Smooth muscle cell (in vitro differentiated cells): Measurements from ENCODE around the gene SMCO3. TPM values are rescaled to one million over a fixed set of nuclear protein-coding genes. Genes with fewer than 3 reads are reported as not detected.

Experiments
- DNase-seq: peaks from one replicate; lab custom pipeline; 2025; ENCODE audit not compliant: unreplicated experiment; lab: John Stamatoyannopoulos, UW
- H2AFZ ChIP-seq: fragments of 200-600 bp; sonication (generic); 2 replicates; pipeline ENCODE4 v1.6.0; 2016; ENCODE audit warnings: antibody characterized with exemption, low read depth, mild to moderate bottlenecking
- H3F3A ChIP-seq: fragments of 200-600 bp; sonication (generic); 2 replicates; pipeline ENCODE4 v1.6.0; 2017; ENCODE audit warnings: antibody characterized with exemption, low read depth
- H3K27ac ChIP-seq: fragments of 200-600 bp; sonication (generic); 2 replicates; pipeline ENCODE4 v1.5.1; 2016; ENCODE audit warnings: low read depth, mild to moderate bottlenecking
- H3K27me3 ChIP-seq: fragments of 200-600 bp; sonication (generic); 2 replicates; pipeline ENCODE4 v1.6.1; 2016; ENCODE audit warnings: low read depth, mild to moderate bottlenecking
- H3K36me3 ChIP-seq: fragments of 200-600 bp; sonication (generic); 2 replicates; pipeline ENCODE4 v1.5.1; 2016; ENCODE audit warnings: low read depth
- H3K4me1 ChIP-seq: fragments of 200-600 bp; sonication (generic); 2 replicates; pipeline ENCODE4 v1.5.1; 2016; ENCODE audit warnings: low read depth
- H3K4me2 ChIP-seq: fragments of 200-600 bp; sonication (generic); 2 replicates; pipeline ENCODE4 v1.6.0; 2016; ENCODE audit warnings: mild to moderate bottlenecking
- H3K4me3 ChIP-seq: fragments of 200-600 bp; sonication (generic); 2 replicates; pipeline ENCODE4 v1.5.1; 2016; ENCODE audit warnings: mild to moderate bottlenecking
- H3K79me2 ChIP-seq: fragments of 200-600 bp; sonication (generic); 2 replicates; pipeline ENCODE4 v1.6.0; 2016; ENCODE audit warnings: low read depth, mild to moderate bottlenecking
- H3K9ac ChIP-seq: fragments of 200-600 bp; sonication (generic); 2 replicates; pipeline ENCODE4 v1.6.0; 2016; ENCODE audit warnings: low read depth
- H3K9me3 ChIP-seq: fragments of 200-600 bp; sonication (generic); replicated peaks from 2 replicates; pipeline ENCODE4 v1.5.1; 2016; ENCODE audit warnings: low read depth
- H4K20me1 ChIP-seq: fragments of 200-600 bp; sonication (generic); 2 replicates; pipeline ENCODE4 v1.6.0; 2016; ENCODE audit warnings: low read depth
- CTCF ChIP-seq: fragments of 200-600 bp; sonication (generic); IDR thresholded peaks from 2 replicates; pipeline ENCODE4 v1.5.1; 2017; ENCODE audit warnings: borderline replicate concordance, mild to moderate bottlenecking, antibody characterized with exemption; ENCODE audit not compliant: insufficient read depth, poor library complexity, severe bottlenecking
- WGBS: methylation state at CpG from one replicate; pipeline ENCODE4 v1.1.7; 2016; ENCODE audit warnings: low lambda C conversion rate; 5-methylcytosine and 5-hydroxymethylcytosine counted together
- polyA plus RNA-seq: library from polyadenylated mRNA; unstranded; fragments of >200 nt; fragmentation: Nextera tagmentation; extraction: Ambion mirVana; gene quantifications from 2 replicates; pipeline ENCODE4 v1.2.1, GENCODE V29; 2016
- total RNA-seq: library from RNA; depleted of rRNA; stranded (reverse); fragments of >200 nt; gene quantifications from 2 replicates; pipeline ENCODE4 v1.2.3, GENCODE V29; 2014

Gene SMCO3
- total and polyA plus RNA-seq, 2 experiments from 2014 or later: 0.22 to 0.93 TPM

DNA sequence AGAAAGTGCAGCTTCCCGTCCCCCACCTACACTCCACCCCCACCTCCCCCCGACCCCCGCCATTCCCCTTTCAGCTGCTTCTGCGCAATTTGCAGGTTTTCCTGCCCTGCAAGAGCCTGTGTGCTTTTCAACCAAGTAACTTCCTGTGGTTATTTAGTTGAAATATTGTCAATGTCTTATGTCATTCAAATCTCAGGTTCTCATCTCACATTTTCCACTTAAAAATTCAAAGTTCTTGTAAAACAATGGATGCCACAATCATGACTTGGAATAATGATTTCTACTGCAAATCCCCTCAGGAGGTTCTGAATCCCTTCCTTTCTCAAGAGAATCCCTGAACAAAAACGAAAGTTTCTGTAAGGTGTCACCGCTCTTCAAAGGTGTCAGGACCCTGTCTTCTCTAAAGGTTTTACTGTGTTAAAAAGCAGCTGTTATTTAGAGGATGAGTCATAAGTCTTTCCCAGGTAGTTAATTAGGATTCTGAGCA, 42.3 kb downstream of the SMCO3 start:
- H3K4me1 ChIP-seq: peaks cover 29% of the 10 kb centered on the region
- no peak for DNase-seq
- no peak for TF ChIP-seq CTCF
- H3K4me2 ChIP-seq: peak overlapping the region; percentile 88
- H3K9ac ChIP-seq: peak overlapping the region; percentile 26
- peaks cover 22% of the 10 kb centered on the region for H3F3A ChIP-seq
- no peaks in the 10 kb centered on the region for H3K9me3 ChIP-seq
- no peaks in the 10 kb centered on the region for H3K36me3 ChIP-seq
- peaks cover 23% of the 10 kb centered on the region for H4K20me1 ChIP-seq
- peaks cover 30% of the 10 kb centered on the region for H3K79me2 ChIP-seq
- H3K27me3 ChIP-seq: no peaks in the 10 kb centered on the region
- peak overlapping the region; percentile 77 for H2AFZ ChIP-seq
- WGBS: 4% methylated on average over 6 of the region's 6 CpGs
- peak overlapping the region; percentile 72 for H3K4me3 ChIP-seq
- H3K27ac ChIP-seq: peak overlapping the region; percentile 88

- Histone ChIP-seq H3F3A (peaks cover 16% of the 10 kb centered on the region), H3K4me1 (peaks cover 23% of the 10 kb centered on the region), H3K4me3 (peak overlapping the region; percentile 72), H3K79me2 (peaks cover 27% of the 10 kb centered on the region), H2AFZ (peak overlapping the region; percentile 37), H3K9me3 (no peaks in the 10 kb centered on the region), H4K20me1 (peaks cover 25% of the 10 kb centered on the region), H3K27ac (peak overlapping the region; percentile 88), H3K9ac (peak overlapping the region; percentile 90), H3K27me3 (no peaks in the 10 kb centered on the region), H3K36me3 (no peaks in the 10 kb centered on the region), H3K4me2 (peak overlapping the region; percentile 88)
- DNase-seq: peak; percentile 45
- TF ChIP-seq CTCF: no peak
- under 1% methylated on average over 56 of the region's 56 CpGs for WGBS
Observed at GRCh38 chr12:14770496-14771461, 43.2 kb downstream of the SMCO3 start.

- H4K20me1 ChIP-seq: peaks cover 31% of the 10 kb centered on the region
- peak overlapping the region; percentile 88 for H3K4me2 ChIP-seq
- H3K9me3 ChIP-seq: no peaks in the 10 kb centered on the region
- peaks cover 8% of the 10 kb centered on the region for H3F3A ChIP-seq
- peak overlapping the region; percentile 23 for H2AFZ ChIP-seq
- peak overlapping the region; percentile 72 for H3K4me3 ChIP-seq
- no peaks in the 10 kb centered on the region for H3K27me3 ChIP-seq
- WGBS: 1% methylated on average over 38 of the region's 38 CpGs
- DNase-seq: peak; percentile 37
- H3K9ac ChIP-seq: peak overlapping the region; percentile 90
- H3K36me3 ChIP-seq: no peaks in the 10 kb centered on the region
- peak; percentile 70 for TF ChIP-seq CTCF
- H3K79me2 ChIP-seq: peaks cover 27% of the 10 kb centered on the region
- peaks cover 18% of the 10 kb centered on the region for H3K4me1 ChIP-seq
- H3K27ac ChIP-seq: peak overlapping the region; percentile 88
Observed at GRCh38 chr12:14769969-14770495, 44.0 kb downstream of the SMCO3 start.
